Measurements from ENCODE around the gene ROR2.
"Not testable (repeated sequence)": the region's sequence is repeated elsewhere in the genome, so short reads cannot be mapped to it uniquely, and the experiment has no call there.

ROR2 gene

GRCh38 chr9:91517332-91517731 lies 432.7 kb downstream of the ROR2 start:
- not testable (repeated sequence) for DNase-seq (ENCODE audit: low read depth in 2 of 2)

- no peak for DNase-seq (ENCODE audit: low read depth in 2 of 2)
These were observed 433.3 kb downstream of the ROR2 start for GRCh38 chr9:91516777-91517176.

- DNase-seq (ENCODE audit: low read depth in 2 of 2), result no peak
These were observed 433.9 kb downstream of the ROR2 start for GRCh38 chr9:91516081-91516480.

- DNase-seq (ENCODE audit: low read depth in 2 of 2), result no peak
These were observed 434.8 kb downstream of the ROR2 start for GRCh38 chr9:91515074-91515687.

Data from stimulated activated CD8-positive, alpha-beta memory T cell treated with anti-CD3 and anti-CD28 coated beads, Interleukin-7, amount 100 ng/mL, for 1 hour (primary cell).